Activated CD8-positive, alpha-beta memory T cell treated with anti-CD3 and anti-CD28 coated beads for 4 hours (primary cell): ENCODE data around the gene OR6Q1.
"Not testable (repeated sequence)": the region's sequence is repeated elsewhere in the genome, so short reads cannot be mapped to it uniquely, and the experiment has no call there.

ENCODE experiments used
- DNase-seq, 2 donors: peaks; one replicate each; pipeline ENCODE4 v3.0.0-alpha.2; 2020; ENCODE audit warnings: low read depth in 2 of 2

OR6Q1 gene, protein sequence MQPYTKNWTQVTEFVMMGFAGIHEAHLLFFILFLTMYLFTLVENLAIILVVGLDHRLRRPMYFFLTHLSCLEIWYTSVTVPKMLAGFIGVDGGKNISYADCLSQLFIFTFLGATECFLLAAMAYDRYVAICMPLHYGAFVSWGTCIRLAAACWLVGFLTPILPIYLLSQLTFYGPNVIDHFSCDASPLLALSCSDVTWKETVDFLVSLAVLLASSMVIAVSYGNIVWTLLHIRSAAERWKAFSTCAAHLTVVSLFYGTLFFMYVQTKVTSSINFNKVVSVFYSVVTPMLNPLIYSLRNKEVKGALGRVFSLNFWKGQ

DNA sequence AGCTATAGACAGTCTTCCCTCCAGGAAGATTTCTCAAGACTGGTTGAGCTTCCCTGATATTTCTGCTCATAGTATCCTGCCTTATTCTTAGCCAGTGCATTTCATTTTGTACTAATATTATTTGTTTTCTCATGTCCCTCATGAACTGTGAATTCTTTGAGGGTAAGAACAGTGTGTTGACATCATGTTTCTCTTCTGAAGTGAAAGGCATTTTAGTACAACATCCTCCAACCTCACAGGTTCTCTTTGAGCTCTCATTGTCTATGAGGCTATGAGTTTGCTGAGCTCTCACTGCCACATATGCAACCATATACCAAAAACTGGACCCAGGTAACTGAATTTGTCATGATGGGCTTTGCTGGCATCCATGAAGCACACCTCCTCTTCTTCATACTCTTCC lies at the start of gene OR6Q1:
Gene OR6Q1 (plus strand): TSS at position 301 of the 400 bp plus-strand sequence. CDS start 0 bp downstream, at position 301.
- no peak for DNase-seq

DNA sequence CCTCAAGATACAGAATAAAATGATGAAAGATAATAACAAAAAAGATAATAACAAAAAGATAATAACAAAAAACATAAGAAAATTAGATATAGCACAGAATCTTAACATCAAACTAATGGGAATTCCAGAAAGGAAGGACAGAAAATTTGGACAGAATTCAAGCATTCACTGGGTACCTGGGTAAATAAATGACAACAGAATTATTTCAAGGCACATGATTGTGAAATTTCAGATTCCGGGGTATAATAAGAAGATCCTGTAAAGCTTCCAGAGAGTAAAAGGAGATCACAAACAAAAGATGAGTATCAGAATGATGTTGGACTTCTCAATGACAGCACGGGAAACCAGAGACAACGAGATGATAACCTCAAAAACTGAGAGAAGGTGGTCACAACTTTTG lies 49.2 kb upstream of the OR6Q1 start:
- DNase-seq = no peak

DNA sequence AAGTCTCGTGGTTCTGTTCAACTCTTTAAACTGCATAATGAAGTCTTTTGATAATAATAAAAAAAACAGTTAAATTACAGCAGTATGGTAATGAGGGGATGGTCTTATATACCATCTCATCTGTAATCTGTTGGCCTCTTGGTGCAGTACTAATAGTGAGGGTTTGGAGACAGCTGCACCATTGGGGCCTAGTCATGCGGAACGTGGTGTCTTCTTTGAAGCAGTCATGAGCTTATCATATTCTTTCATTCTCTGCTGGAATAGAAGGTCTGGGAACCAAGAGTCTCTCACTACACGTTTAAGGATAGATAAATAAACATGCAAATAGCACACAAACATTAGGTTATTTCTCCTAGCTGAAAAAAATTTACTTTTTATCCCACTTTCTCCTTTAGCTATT lies 48.0 kb upstream of the OR6Q1 start:
- DNase-seq = no peak

DNA sequence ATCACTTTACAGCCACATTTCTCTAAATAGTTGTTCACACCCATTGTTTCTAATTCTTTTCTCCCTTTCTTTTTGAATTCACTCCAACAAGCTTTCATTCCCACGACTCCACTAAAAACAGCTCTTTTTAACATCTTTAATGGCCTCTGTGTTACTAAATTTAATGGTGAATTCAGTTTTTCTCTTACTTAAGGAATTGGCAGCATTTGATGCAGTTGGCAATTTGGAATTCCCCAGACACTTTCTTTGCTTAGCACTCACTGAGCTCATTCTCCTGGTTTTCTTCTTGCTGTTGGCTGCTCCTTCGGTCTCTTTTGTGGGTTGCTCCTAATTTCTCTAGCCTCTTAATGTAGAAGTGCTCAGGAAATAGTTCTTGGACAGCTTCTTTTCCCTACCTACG lies 47.6 kb upstream of the OR6Q1 start:
- DNase-seq = no peak

DNA sequence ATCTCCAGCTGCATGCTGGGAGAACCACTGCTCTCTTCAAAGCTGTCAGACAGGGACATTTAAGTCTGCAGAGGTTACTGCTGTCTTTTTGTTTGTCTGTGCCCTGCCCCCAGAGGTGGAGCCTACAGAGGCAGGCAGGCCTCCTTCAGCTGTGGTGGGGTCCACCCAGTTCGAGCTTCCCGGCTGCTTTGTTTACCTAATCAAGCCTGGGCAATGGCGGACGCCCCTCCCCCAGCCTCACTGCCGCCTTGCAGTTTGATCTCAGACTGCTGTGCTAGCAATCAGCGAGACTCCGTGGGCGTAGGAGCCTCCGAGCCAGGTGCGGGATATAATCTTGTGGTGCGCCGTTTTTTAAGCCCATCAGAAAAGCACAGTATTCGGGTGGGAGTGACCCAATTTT lies 31.2 kb upstream of the OR6Q1 start:
- DNase-seq = not testable (repeated sequence)

GRCh38 chr11:58000021-58000420 lies 30.7 kb upstream of the OR6Q1 start:
- not testable (repeated sequence) for DNase-seq

DNA sequence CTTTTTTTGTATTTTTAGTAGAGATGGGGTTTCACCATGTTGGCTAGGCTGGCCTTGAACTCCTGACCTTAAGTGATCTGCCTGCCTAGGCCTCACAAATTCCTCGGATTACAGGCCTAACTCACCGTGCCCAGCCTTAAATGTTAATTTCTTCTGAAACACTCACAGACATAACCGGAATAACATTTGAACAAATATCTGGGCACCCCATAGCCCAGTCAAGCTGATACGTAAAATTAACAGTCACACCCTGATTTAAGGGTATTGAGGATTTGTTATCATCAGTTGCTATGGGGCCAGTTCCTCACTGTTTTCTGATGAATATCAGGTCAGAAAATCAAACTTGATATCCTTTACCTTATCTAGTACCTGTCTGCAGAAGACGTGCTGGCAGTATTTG lies 30.1 kb upstream of the OR6Q1 start:
- no peak for DNase-seq

DNA sequence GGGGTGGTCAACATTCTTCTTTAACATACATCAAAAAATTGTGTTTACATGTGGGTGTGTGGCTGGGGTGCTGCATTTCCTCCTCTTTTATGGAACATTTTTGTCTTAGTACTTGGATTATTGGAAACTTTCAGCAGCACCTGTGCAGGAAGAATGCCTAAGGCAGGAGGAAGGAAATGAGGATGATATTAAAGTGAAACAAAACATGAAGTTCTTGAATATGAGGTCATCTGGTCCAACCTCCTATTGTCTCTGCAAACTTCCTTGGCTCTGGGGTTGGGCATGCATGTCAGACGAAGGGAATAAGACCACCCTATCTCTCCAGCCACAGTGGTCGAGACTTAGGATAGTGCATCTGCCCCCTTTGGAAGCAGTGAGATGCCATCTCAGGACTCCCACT lies 27.7 kb upstream of the OR6Q1 start:
- no peak for DNase-seq

GRCh38 chr11:58003591-58003990 lies 27.2 kb upstream of the OR6Q1 start:
- no peak for DNase-seq

DNA sequence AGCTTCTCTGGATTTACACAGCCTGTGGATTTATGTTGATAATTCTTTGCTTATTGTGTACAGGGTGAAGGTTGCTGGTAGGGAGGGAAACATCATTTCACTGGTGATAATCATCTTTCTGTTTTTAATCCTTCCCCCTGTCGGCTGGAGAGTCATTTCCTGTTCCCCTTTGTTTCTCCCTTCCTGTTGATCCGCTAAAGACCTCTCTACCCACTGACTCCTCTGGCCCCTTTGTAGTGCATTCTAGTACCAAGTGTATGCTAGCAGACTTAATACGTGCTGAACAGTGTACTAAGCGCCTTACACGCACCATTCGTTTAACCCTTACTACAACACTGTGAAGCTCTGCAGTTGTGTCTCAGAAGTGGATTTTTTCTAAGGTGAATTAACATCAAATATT lies 26.1 kb upstream of the OR6Q1 start:
- no peak for DNase-seq

DNA sequence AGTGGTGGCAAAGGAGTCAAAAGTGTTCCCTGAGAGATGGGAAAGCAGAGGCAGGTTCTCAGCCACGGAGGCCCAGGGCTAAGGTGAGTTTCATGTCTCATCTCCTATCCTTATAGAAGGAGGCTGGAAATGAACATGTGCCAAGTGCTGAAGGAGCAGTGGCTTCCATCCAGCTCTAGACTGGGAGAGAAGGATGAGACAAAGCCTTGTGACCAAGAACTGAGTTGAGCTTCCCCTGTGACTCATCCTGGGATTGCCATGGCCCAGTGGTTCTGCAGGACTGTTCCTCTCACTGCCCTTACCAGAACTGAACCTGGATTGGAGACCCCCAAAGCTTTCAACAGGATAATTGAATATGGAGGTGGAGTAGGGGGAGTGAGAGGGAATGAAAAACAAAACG lies 23.8 kb upstream of the OR6Q1 start:
- DNase-seq = no peak

DNA sequence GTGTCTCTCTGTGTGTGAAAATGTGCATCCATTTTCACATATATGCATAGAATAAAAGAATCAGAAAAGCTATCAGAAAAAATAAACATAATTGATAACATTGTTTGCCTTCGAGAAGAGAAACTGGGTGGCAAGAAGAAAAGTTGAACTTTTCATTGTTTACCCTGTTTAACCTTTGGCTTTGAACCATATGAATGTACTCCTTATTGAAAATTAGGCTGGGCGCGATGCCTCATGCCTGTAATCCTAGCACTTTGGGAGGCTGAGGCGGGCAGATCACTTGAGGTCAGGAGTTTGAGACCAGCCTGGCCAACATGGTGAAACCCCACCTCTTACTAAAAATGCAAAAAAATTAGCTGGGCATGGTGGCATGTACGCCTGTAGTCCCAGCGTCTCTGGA lies 19.0 kb upstream of the OR6Q1 start:
- DNase-seq = no peak

GRCh38 chr11:58023435-58023931 lies 7.3 kb upstream of the OR6Q1 start, which contains the start of gene OR9Q1:
Gene OR9Q1 (plus strand): TSS chr11:58023881. CDS start chr11:58179445, 155,564 bp downstream.
- DNase-seq = no peak

DNA sequence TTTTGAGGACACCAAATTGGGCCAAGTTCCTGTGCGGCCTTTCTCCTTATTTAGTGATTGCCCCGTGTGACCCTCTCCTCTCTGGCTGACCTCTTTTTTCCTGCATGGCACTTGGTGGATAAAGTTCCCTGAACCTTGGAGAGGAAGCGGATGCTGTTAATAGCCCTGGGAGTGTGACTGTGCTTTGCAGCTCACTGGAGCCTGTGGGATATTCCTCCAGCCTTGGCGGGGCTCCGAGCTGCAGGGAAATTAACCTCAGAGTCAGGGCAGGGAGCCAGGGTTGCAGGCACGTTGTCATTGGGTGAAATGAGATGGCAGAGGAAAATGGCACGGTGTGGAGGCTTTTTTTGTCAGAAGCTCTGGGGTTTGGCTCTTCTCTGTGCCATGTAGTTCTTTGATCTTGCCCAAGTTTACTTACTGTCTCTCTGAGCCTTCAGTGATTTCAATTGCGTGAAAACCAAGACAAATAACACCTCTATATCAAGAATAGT lies 6.1 kb upstream of the OR6Q1 start:
- DNase-seq = no peak

DNA sequence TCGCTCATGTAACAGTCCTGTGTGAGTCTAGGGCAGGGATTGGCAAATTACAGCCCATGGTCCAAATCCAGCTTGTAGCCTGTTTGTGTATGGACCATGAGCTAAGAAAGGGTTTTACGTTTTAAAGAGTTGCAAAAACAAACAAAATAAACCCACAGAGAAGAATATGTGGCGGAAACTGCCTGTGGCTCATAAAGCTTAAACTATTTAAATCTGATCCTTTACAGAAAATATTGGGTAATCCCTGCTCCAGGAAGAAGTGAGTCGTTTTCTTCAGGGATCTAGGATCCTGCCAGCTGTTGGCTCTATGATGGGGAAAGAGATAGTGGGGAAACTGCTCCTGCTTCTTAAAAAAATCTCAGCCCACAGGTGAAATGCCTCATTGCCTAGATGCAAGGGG lies 3.4 kb upstream of the OR6Q1 start:
- DNase-seq = no peak

- no peak for DNase-seq
These were observed 1.9 kb upstream of the OR6Q1 start for GRCh38 chr11:58028687-58029411.

GRCh38 chr11:58034471-58034870 lies 3.7 kb downstream of the OR6Q1 start:
- DNase-seq = no peak

DNA sequence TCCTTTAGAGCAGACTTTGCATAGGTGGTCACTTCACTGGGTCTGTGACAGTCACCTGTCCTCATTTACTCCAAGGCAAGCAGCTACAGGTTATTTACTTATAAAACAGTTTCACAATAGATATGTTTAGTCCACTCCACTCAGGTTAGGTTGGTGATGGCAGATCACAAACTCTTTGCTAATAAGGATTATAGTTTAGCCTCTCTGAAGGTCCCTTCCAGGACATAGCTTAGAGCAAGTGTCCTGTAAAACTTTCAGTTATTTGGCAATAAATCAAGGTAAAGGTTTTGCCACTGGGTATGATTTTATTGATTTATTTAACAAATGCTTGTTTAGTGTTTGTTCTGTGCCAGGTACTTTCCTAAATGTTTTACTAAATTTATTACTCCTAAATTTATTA lies 8.8 kb downstream of the OR6Q1 start:
- no peak for DNase-seq

- no peak for DNase-seq
These were observed 12.6 kb downstream of the OR6Q1 start for GRCh38 chr11:58043379-58043778.

GRCh38 chr11:58046231-58046630 lies 15.5 kb downstream of the OR6Q1 start:
- no peak for DNase-seq

- DNase-seq = no peak
These were observed 17.1 kb downstream of the OR6Q1 start for GRCh38 chr11:58047818-58048217.

DNA sequence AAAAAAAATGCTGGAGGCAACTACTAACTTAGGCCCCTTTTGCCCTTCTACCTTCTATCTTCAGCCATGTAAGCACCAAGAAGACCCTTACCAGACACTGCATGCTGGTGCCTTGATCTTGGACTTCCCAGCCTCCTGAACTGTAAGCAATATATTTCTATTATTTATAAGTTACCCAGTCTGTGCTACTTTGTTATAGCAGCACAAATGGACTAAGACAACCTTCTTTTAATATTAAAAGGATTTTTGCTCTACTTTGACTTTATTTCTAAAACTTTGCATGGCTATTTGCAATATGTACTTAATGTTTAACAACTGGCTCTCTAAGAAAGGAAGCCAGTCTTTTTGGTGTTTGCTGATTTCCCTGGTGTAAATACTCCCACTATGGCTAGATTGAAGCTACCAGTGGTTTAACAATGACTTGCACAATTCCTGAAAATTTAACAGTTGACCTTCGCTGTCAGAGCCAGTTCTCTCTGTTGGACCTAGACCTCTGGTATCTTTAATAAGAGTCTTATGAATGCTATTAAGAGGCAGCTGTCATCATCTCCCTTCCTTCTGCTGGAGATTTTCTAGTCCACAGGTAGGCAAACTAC lies 25.2 kb downstream of the OR6Q1 start:
- no peak for DNase-seq

GRCh38 chr11:58057481-58057880 lies 26.7 kb downstream of the OR6Q1 start:
- DNase-seq = no peak
